Measurements from ENCODE around the gene MACROD2.

Gene MACROD2

GRCh38 chr20:14709439-14709838 lies 714.1 kb downstream of the MACROD2 start:
- no peak for DNase-seq (ENCODE audit: low read depth in 2 of 2)

GRCh38 chr20:14710951-14711350 lies 715.6 kb downstream of the MACROD2 start:
- no peak for DNase-seq (ENCODE audit: low read depth in 2 of 2)

DNA sequence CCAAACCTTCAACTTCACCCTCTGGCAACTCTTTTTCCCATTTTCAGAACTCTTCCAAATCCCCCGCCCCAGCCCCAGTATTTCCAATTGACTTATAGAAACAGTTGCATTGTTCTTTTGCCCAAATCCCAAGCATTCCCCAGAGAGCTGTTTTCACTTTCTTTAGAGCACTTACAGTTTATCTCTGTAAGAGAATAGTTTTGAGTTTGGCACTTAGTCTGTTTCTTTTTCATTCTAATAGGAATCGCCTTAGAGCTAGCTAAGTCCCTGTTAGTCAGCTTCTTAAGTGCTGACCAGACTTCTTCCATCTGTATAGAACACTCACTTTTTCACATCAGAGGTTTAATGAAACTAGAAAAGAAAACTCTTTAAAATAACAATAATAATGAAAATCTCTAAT lies 716.3 kb downstream of the MACROD2 start:
- DNase-seq (ENCODE audit: low read depth in 2 of 2): no peak

- DNase-seq (ENCODE audit: low read depth in 2 of 2): no peak
These were observed 717.0 kb downstream of the MACROD2 start for GRCh38 chr20:14712302-14712739.

DNA sequence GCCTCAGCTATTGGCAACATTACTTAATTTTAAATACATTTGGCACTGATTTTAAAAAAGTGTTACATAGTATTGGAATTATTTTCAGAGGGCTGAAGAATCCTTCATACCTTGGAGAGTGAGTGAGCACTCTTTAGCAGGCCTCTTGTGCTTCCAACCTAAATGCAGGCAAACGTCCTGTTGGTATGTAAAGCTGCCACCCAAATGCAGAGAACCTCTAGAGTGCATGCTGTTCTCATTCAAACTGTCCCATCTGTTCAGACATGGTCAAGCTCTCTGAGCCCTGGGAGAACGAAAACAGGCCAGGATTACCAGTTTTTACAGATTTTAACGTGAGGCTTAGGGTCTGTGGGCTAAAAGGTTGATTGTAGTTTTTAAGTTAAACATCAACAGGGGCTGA lies 720.1 kb downstream of the MACROD2 start:
- DNase-seq (ENCODE audit: low read depth in 2 of 2): no peak

- DNase-seq (ENCODE audit: low read depth in 2 of 2): no peak
These were observed 721.1 kb downstream of the MACROD2 start for GRCh38 chr20:14716351-14716801.

DNA sequence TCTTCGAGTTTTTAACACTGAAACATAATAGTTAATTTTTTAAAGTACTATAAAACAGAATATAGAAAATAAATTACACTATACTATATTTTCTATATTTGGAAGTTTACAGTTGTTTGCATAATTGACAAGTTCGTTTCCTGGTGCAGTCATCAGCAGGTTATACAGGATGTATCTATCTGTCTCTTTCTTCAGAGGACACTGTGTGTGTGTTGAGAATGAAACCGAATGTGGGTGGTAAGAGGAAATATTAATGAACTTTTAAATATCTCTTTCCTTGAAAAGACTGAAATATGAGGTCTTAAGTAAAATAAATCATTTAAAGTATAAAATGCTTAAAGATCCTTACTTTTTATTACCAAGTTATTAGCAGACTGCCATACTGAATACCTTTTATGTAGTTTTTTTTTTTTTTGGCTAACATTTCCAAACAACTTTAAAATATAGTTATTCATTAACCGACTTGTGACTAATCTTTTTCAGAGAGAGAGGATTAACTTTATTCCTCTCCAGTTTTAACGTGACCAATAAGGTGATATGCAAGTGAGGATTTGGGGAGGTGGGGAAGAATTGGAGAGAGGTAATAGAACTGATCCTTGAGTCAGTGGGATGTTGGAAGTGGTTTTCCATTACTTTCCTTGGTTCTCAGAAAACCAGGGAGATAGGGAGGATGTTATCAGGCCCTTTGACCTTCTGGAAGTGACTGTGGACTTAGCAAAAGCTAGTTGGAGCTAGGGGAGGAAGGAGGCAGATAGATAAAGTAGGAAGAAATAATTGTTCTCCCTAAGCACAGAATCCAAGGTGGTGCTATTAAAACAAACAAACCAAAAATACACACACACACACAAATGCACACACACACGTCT lies 722.1 kb downstream of the MACROD2 start:
- DNase-seq (ENCODE audit: low read depth in 2 of 2): no peak

GRCh38 chr20:14720251-14720650 lies 724.9 kb downstream of the MACROD2 start:
- DNase-seq (ENCODE audit: low read depth in 2 of 2): no peak

GRCh38 chr20:14721926-14722452 lies 726.7 kb downstream of the MACROD2 start:
- DNase-seq (ENCODE audit: low read depth in 2 of 2): no peak

GRCh38 chr20:14723614-14724013 lies 728.3 kb downstream of the MACROD2 start:
- no peak for DNase-seq (ENCODE audit: low read depth in 2 of 2)

DNA sequence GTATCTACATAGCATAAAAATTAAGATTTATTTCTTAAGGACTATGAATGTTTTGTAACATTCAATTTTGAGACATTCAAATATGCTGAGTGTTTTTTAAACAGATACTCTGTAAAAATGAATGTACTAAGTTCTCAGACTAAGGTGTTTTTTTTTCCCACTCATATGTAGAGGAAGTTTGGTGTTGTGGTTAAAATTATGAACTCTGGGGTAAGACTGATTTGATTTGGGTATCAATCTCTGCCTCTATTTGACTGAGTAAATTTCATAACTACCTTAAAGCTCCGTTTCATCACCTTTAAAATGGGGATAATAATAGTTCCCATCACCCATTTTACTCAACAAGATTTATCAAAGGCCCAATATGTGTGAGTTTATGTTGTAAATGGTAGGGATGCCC lies 728.7 kb downstream of the MACROD2 start:
- no peak for DNase-seq (ENCODE audit: low read depth in 2 of 2)

- DNase-seq (ENCODE audit: low read depth in 2 of 2): no peak
These were observed 729.2 kb downstream of the MACROD2 start for GRCh38 chr20:14724468-14724867.

- no peak for DNase-seq (ENCODE audit: low read depth in 2 of 2)
These were observed 731.3 kb downstream of the MACROD2 start for GRCh38 chr20:14726591-14726990.

- DNase-seq (ENCODE audit: low read depth in 2 of 2): no peak
These were observed 732.3 kb downstream of the MACROD2 start for GRCh38 chr20:14727485-14728150.

DNA sequence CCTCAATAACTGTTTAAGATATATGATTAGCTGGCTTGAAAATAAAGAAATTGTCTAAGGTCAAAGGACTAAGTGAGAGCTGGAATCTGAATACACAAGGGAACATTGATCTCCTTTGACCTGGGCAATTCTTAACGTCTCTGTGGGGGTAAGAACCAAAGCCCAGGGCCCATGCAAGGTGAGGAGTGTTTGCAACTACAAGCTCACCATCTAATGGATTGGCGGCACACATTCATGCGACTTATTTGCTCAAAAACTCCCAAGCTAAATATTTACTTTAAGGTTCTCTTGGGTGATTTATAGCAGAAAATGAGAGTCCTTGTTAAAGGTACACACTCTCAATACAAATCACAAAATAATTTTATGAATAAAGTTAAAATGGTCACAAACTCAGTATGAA lies 734.1 kb downstream of the MACROD2 start:
- DNase-seq (ENCODE audit: low read depth in 2 of 2): no peak

DNA sequence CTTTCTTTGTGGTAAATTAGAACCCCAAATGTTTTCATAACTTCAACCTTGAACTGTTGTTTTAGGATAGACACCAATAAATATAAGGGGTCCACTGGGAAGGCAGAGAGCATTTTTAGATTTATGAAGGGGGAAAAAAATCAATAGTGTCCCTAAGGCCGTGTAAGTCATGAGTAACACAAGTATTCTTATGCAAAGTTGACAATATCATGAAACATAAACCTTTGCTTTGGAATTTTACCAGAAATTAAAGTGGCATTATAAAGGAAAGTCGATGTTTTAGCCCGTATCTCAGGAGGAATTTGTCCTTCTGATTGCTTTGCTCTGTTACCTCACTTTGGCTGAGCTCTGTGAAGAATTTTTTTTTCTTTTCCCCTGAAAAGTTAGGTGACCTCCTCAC lies 737.0 kb downstream of the MACROD2 start:
- no peak for DNase-seq (ENCODE audit: low read depth in 2 of 2)

DNA sequence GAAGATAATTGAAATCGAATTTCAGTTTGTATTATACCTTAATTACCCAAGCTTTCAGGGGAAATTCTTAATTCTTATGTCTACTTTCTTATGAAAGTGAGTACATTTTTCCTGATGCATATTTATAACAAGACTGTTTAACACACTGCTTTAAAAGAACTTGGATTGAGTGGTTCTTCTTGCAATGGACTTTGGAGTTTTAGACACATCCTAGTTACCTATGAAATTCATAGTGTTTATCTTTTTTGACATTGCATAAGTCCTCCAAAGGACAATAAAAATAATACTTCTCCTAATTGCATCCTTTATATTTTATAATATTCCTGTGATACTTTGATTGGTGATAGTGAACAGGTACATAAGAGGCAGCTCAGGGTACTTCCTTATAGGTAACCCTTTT lies 737.7 kb downstream of the MACROD2 start:
- DNase-seq (ENCODE audit: low read depth in 2 of 2): no peak

DNA sequence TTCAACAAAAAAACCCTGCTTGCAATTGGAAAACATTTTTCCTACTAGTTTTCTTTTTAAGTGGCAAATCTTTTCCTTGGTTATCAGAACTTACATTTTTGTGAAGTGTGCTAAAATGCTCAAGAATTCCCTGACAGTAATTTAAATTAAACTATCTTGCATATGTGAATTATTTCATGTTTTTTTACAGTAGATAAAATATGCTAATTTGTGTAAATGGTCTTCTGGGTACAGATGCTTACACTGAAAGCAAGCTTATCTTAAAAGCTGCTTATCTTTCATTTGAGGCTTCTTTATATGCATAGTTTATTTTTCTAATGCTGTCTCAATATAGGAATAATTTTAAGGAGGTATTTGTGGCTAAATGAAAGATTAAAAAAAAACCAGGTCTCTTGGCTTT lies 745.1 kb downstream of the MACROD2 start:
- DNase-seq (ENCODE audit: low read depth in 2 of 2): no peak

GRCh38 chr20:14741616-14742015 lies 746.3 kb downstream of the MACROD2 start:
- no peak for DNase-seq (ENCODE audit: low read depth in 2 of 2)

GRCh38 chr20:14744723-14745122 lies 749.4 kb downstream of the MACROD2 start:
- DNase-seq (ENCODE audit: low read depth in 2 of 2): no peak

DNA sequence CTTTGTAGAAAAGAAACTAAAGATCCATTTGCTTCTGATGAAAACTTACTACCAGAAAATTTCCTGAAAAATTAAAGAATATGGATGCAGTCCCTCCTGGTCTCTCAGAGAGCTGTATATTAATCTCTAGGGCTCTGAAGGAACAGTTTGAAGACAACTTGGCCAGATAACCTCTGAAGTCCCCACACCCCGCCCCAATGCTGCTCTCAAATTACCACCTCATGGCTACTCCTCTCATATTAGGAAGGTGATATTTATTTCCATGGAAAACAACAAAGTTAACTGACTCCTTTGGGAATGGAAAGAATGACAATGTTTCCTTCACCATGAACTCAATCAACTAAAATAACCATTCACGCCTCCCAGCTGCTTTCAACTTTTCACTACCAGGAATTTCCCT lies 750.5 kb downstream of the MACROD2 start:
- DNase-seq (ENCODE audit: low read depth in 2 of 2): no peak

DNA sequence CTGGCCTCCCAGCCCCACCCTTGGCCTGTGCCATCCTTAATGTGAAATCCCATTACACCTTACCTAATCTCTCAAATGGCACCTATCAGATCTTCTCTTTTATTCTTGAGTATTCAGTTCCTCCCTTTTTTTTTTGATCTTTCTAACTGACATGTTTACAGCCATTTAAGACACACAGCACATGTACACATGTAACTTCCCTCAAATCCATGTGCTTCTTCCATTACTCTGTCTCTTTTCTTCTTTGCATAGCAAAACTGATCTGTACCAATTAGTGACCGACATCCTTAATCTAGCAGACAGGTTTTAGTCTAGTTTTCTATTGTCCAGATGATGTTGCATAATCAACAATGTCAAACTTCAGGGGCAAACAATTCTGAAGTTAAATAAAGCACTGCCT lies 755.9 kb downstream of the MACROD2 start:
- no peak for DNase-seq (ENCODE audit: low read depth in 2 of 2)

- no peak for DNase-seq (ENCODE audit: low read depth in 2 of 2)
These were observed 762.4 kb downstream of the MACROD2 start for GRCh38 chr20:14757728-14758127.

Measured in stimulated activated CD8-positive, alpha-beta memory T cell treated with anti-CD3 and anti-CD28 coated beads, Interleukin-15, amount 100 ng/mL, for 48 hours (primary cell).